SK-N-MC (cell line): Measurements from ENCODE around the gene RPS6KB2.
A peak's percentile ranks its signal among the peaks of the same experiment; 100 is the strongest.

ENCODE experiments used
- EZH2 ChIP-seq: fragments of 200-600 bp; sonication (generic); IDR thresholded peaks from one replicate; pipeline ENCODE4 v1.6.1; 2017; ENCODE audit warnings: antibody characterized with exemption
- FOXP2 ChIP-seq: optimal IDR thresholded peaks from 2 replicates; pipeline ENCODE3; 2011; ENCODE audit warnings: mild to moderate bottlenecking, moderate library complexity; ENCODE audit not compliant: insufficient read depth; ENCODE audit errors: extremely low read length, control extremely low read depth
- POLR2AphosphoS5 ChIP-seq: IDR thresholded peaks from 2 replicates; pipeline ENCODE4 v1.6.1; 2012; ENCODE audit warnings: mild to moderate bottlenecking, low read depth, low read length, borderline replicate concordance

- TF ChIP-seq EZH2 (no peak), POLR2AphosphoS5 (0 out of 2 replicates have a peak, but pooled peaks have one; percentile 19), FOXP2 (no peak)
These were observed 9.0 kb downstream of the RPS6KB2 start, which contains the start of gene PTPRCAP for GRCh38 chr11:67437082-67437808.
